Ovary (tissue), 3 donors: ENCODE measurements around the gene SELENOW.

Experiments
- CTCF ChIP-seq, 3 donors: fragments of 450-650 bp in 2 of 3; fragments of 200-600 bp in 1 of 3; IDR thresholded peaks; one replicate each; pipeline versions ENCODE4 v1.5.1 to v1.8.0; 2016 to 2022; ENCODE audit warnings: antibody characterized with exemption in 3 of 3, mild to moderate bottlenecking in 1 of 3
- POLR2A ChIP-seq: fragments of 450-650 bp; IDR thresholded peaks from one replicate; pipeline ENCODE4 v1.6.1; 2017; ENCODE audit warnings: antibody characterized with exemption, mild to moderate bottlenecking, moderate library complexity
- donor health status: DM: no; HTN: no; CAD: no.

GRCh38 chr19:47820410-47820809 lies 41.9 kb downstream of the SELENOW start:
- no peak for TF ChIP-seq CTCF (IDR thresholded peaks at IDR 0.05)
- no peak for TF ChIP-seq POLR2A
